NCI-H1930 (cell line): ENCODE measurements around the gene RBM26.

ENCODE experiments used
- DNase-seq, 2 experiments: peaks; one replicate each; lab custom pipeline; 2025; lab: John Stamatoyannopoulos, UW

RBM26 gene

GRCh38 chr13:79270859-79271258, 135.2 kb downstream of the RBM26 start:
- no peak for DNase-seq
